Lower leg skin (tissue), 4 donors: ENCODE measurements around the gene NEK1. TPM values are rescaled to one million over a fixed set of nuclear protein-coding genes. Genes with fewer than 3 reads are reported as not detected.
"Not testable (repeated sequence)": the region's sequence is repeated elsewhere in the genome, so short reads cannot be mapped to it uniquely, and the experiment has no call there.

Experiments
- DNase-seq, 2 donors: peaks; one replicate each; pipeline ENCODE4 v3.0.0-alpha.2; 2019; ENCODE audit warnings: low spot score in 2 of 2
- H3K4me3 ChIP-seq: fragments of 200-600 bp; sonication (generic); 2 replicates; pipeline ENCODE4 v1.5.1; 2017; ENCODE audit warnings: mild to moderate bottlenecking, low read depth; ENCODE audit not compliant: poor library complexity, severe bottlenecking
- POLR2A ChIP-seq, 2 donors: fragments of 450-650 bp; IDR thresholded peaks; one replicate each; pipeline ENCODE4 v1.6.1; 2016 to 2017; ENCODE audit warnings: antibody characterized with exemption in 2 of 2, mild to moderate bottlenecking in 1 of 2, moderate library complexity in 1 of 2
- WGBS, 2 donors: methylation state at CpG; one replicate each; pipeline ENCODE4 v1.1.5; 2018; 5-methylcytosine and 5-hydroxymethylcytosine counted together
- intact Hi-C: fragments of 100-400 bp; cut with DNase I; formaldehyde crosslinking; loops from one replicate; pipeline ENCODE4 v1.15.0; 2023; ENCODE audit warnings: low total_unique reads
- total RNA-seq, 4 donors: library from RNA; depleted of rRNA; stranded (reverse); fragments of >200 nt; gene quantifications; one replicate each; pipeline ENCODE4 v1.1.0, GENCODE V29; 2016
- TF ChIP-seq, protein P1 (sequence below), 3 donors: fragments of 450-650 bp; IDR thresholded peaks; one replicate each; pipeline ENCODE4 v1.5.1; 2016; ENCODE audit warnings: antibody characterized with exemption in 3 of 3, mild to moderate bottlenecking in 3 of 3, moderate library complexity in 2 of 3

NEK1 gene
- total RNA-seq, 4 donors from 2014 or later: 4.8 to 6.9 (median 5.5) TPM

GRCh38 chr4:169484485-169484884, 127.9 kb downstream of the NEK1 start:
- WGBS, 2 donors: 70 to 72% methylated on average over 3 of the region's 3 CpGs
- intact Hi-C loops: no loop called here
- no peak overlapping the region for H3K4me3 ChIP-seq
- DNase-seq: no peak
- no peak for TF ChIP-seq POLR2A (IDR thresholded peaks at IDR 0.05)
- TF ChIP-seq, protein P1, sequence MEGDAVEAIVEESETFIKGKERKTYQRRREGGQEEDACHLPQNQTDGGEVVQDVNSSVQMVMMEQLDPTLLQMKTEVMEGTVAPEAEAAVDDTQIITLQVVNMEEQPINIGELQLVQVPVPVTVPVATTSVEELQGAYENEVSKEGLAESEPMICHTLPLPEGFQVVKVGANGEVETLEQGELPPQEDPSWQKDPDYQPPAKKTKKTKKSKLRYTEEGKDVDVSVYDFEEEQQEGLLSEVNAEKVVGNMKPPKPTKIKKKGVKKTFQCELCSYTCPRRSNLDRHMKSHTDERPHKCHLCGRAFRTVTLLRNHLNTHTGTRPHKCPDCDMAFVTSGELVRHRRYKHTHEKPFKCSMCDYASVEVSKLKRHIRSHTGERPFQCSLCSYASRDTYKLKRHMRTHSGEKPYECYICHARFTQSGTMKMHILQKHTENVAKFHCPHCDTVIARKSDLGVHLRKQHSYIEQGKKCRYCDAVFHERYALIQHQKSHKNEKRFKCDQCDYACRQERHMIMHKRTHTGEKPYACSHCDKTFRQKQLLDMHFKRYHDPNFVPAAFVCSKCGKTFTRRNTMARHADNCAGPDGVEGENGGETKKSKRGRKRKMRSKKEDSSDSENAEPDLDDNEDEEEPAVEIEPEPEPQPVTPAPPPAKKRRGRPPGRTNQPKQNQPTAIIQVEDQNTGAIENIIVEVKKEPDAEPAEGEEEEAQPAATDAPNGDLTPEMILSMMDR (IDR thresholded peaks at IDR 0.05): no peak

- 82% methylated on average over 3 of the region's 3 CpGs for WGBS, 2 donors
- H3K4me3 ChIP-seq: no peak overlapping the region
- no peak for DNase-seq
- TF ChIP-seq, protein P1 (IDR thresholded peaks at IDR 0.05): no peak
- no peak for TF ChIP-seq POLR2A (IDR thresholded peaks at IDR 0.05)
- intact Hi-C loops: no loop called here
Observed at GRCh38 chr4:169464080-169464479, 148.3 kb downstream of the NEK1 start.

DNA sequence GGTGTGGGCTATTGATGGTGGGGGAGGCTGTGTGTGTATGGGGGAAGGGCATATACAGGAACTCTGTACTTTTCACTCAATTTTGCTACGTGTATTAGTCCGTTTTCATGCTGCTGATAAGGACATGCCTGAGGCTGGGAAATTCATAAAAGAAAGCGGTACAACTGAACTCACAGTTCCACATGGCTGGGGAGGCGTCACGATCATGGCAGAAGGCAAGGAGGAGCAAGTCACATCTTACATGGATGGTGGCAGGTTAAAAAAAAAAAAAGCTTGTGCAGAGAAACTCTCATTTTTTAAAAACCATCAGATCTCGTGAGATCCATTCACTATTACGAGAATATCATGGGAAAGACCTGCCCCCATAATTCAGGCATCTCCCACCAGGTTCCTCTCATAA, 152.3 kb downstream of the NEK1 start:
- H3K4me3 ChIP-seq: no peak overlapping the region
- no peak for DNase-seq
- WGBS, 2 donors: 97 to 98% methylated on average over 7 of the region's 7 CpGs
- intact Hi-C loops: no loop called here
- TF ChIP-seq, protein P1 (IDR thresholded peaks at IDR 0.05): no peak
- TF ChIP-seq POLR2A (IDR thresholded peaks at IDR 0.05): no peak

DNA sequence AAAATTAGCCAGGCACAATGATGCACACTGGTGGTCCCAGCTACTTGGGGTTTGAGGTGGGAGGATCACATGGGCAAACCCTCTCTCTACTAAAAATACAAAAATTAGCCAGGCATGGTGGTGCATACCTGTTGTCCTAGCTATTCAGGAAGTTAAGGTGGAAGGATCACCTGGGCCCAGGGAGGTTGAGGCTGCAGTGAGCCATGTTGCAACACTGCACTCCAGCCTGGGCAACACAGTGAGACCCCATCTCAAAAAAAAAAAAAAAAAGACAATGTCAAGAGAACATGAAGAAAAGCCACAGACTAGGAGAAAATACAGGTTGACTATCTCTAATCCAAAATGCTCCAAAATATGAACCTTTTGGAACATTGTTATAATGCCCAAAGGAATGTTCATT, 153.8 kb downstream of the NEK1 start:
- DNase-seq: no peak
- intact Hi-C loops: no loop called here
- no peak for TF ChIP-seq POLR2A (IDR thresholded peaks at IDR 0.05)
- TF ChIP-seq, protein P1 (IDR thresholded peaks at IDR 0.05): no peak
- H3K4me3 ChIP-seq: no peak overlapping the region

DNA sequence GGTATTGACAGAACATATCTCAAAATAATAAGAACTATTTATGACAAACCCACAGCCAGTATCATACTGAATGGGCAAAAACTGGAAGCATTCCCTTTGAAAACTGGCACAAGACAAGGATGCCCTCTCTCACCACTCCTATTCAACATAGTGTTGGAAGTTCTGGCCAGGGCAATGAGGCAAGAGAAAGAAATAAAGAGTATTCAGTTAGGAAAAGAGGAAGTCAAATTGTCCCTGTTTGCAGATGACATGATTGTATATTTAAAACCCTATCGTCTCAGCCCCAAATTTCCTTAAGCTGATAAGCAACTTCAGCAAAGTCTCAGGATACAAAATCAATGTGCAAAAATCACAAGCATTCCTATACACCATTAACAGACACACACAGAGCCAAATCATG, 159.7 kb downstream of the NEK1 start:
- WGBS, 2 donors: 81 to 93% methylated on average over 1 of the region's 1 CpG
- H3K4me3 ChIP-seq, intact Hi-C loops, DNase-seq: not testable (repeated sequence)

- intact Hi-C loops, DNase-seq, H3K4me3 ChIP-seq: not testable (repeated sequence)
- 86 to 89% methylated on average over 10 of the region's 10 CpGs for WGBS, 2 donors
Observed at GRCh38 chr4:169448935-169449334, 163.4 kb downstream of the NEK1 start.

GRCh38 chr4:169446824-169447223, 165.6 kb downstream of the NEK1 start:
- 96 to 97% methylated on average over 4 of the region's 4 CpGs for WGBS, 2 donors
- intact Hi-C loops: no loop called here

More at GRCh38 chr4:169446824-169447223, 165.6 kb downstream of the NEK1 start:
- no peak for DNase-seq
- TF ChIP-seq POLR2A (IDR thresholded peaks at IDR 0.05): no peak
- TF ChIP-seq, protein P1 (IDR thresholded peaks at IDR 0.05): no peak
- no peak overlapping the region for H3K4me3 ChIP-seq
